CD8-positive, alpha-beta memory T cell (primary cell): ENCODE results near the gene ALPL. TPM values are rescaled to one million over a fixed set of nuclear protein-coding genes. Genes with fewer than 3 reads are reported as not detected.

Experiments used
- CTCF ChIA-PET: fragments of 350-600 bp; sonication (Branson Sonifier 250); formaldehyde crosslinking; loops from one replicate; lab custom pipeline; 2021; ENCODE audit warnings: antibody characterized with exemption; lab: Charles Lee
- POLR2A ChIA-PET: fragments of 350-600 bp; sonication (Branson Sonifier 250); formaldehyde crosslinking; loops from one replicate; lab custom pipeline; 2021; ENCODE audit warnings: antibody characterized with exemption; lab: Charles Lee
- DNase-seq, 5 donors: peaks; one replicate each; pipeline versions ENCODE4 v3.0.0 to v3.0.0-alpha.2; 2020 to 2022; ENCODE audit warnings: mixed read lengths in 1 of 5
- H3K27ac ChIP-seq: one replicate; pipeline ENCODE4 v1.7.0; 2013; ENCODE audit warnings: low read depth, mild to moderate bottlenecking, low read length, moderate library complexity
- H3K27me3 ChIP-seq: 2 replicates; pipeline ENCODE4 v1.7.0; 2013; ENCODE audit warnings: low read length, mild to moderate bottlenecking; ENCODE audit not compliant: insufficient read depth, poor library complexity, severe bottlenecking
- H3K36me3 ChIP-seq: 2 replicates; pipeline ENCODE4 v1.7.0; 2013; ENCODE audit warnings: mild to moderate bottlenecking, low read length, moderate library complexity; ENCODE audit not compliant: insufficient read depth
- H3K4me1 ChIP-seq: 2 replicates; pipeline ENCODE4 v1.7.0; 2013; ENCODE audit warnings: mild to moderate bottlenecking, low read length, moderate library complexity; ENCODE audit not compliant: insufficient read depth
- H3K4me3 ChIP-seq: 2 replicates; pipeline ENCODE4 v1.7.0; 2013; ENCODE audit warnings: mild to moderate bottlenecking, low read length
- H3K9me3 ChIP-seq: 2 replicates; pipeline ENCODE4 v1.7.0; 2013; ENCODE audit warnings: mild to moderate bottlenecking, low read length
- H3K27ac Mint-ChIP-seq, 8 donors: one replicate each; pipeline ENCODE4 v1.8.0; 2020 to 2021; ENCODE audit warnings: mixed read lengths in 8 of 8, mild to moderate bottlenecking in 6 of 8, inconsistent platforms in 3 of 8, moderate library complexity in 3 of 8
- H3K27me3 Mint-ChIP-seq, 2 donors: one replicate each; pipeline ENCODE4 v1.8.0; 2020 to 2021; ENCODE audit warnings: mixed read lengths in 2 of 2, mild to moderate bottlenecking in 1 of 2, moderate library complexity in 1 of 2
- H3K36me3 Mint-ChIP-seq, 3 donors: one replicate each; pipeline ENCODE4 v1.8.0; 2020 to 2021; ENCODE audit warnings: mixed read lengths in 3 of 3, inconsistent platforms in 1 of 3, mild to moderate bottlenecking in 1 of 3
- H3K4me1 Mint-ChIP-seq, 3 donors: one replicate each; pipeline ENCODE4 v1.8.0; 2020 to 2021; ENCODE audit warnings: mixed read lengths in 3 of 3, inconsistent platforms in 1 of 3, mild to moderate bottlenecking in 1 of 3
- H3K4me3 Mint-ChIP-seq, 7 donors: one replicate each; pipeline ENCODE4 v1.8.0; 2020 to 2021; ENCODE audit warnings: mixed read lengths in 7 of 7, mild to moderate bottlenecking in 6 of 7, moderate library complexity in 4 of 7, inconsistent platforms in 2 of 7
- H3K9me3 Mint-ChIP-seq, 5 donors: one replicate each; pipeline ENCODE4 v1.8.0; 2020 to 2022; ENCODE audit warnings: mixed read lengths in 5 of 5, mild to moderate bottlenecking in 3 of 5, moderate library complexity in 2 of 5, inconsistent platforms in 1 of 5
- polyA plus RNA-seq: library from polyadenylated mRNA; unstranded; fragments of 300-500 nt; fragmentation: Illumina TruSeq; gene quantifications from one replicate; pipeline ENCODE4 v1.2.3, GENCODE V29; 2021
- total RNA-seq, 2 experiments: library from RNA; stranded (reverse); gene quantifications; one replicate each; pipeline ENCODE4 v1.2.3, GENCODE V29; 2021

Gene ALPL
- total and polyA plus RNA-seq, 3 experiments from 2014 or later: not detected

GRCh38 chr1:21621761-21622436 lies 112.7 kb downstream of the ALPL start:
- Histone ChIP-seq H3K27me3 (no peaks in the 10 kb centered on the region), H3K4me3 (no peak overlapping the region), H3K9me3 (no peaks in the 10 kb centered on the region), H3K4me1 (no peaks in the 10 kb centered on the region), H3K27ac (no peak overlapping the region), H3K36me3 (no peaks in the 10 kb centered on the region)
- Mint-ChIP-seq H3K4me1 (peaks cover 5 to 13% (median 6%) of the 10 kb centered on the region in 3 donors), H3K27ac (no peak overlapping the region), H3K9me3 (no peaks in the 10 kb centered on the region), H3K36me3 (no peaks in the 10 kb centered on the region), H3K27me3 (peaks cover 19 to 38% of the 10 kb centered on the region in 2 donors), H3K4me3 (peak overlapping the region in 6 of 7 donors; percentile 38 to 81 (median 56))
- CTCF ChIA-PET: no interaction called here
- DNase-seq: no peak
- POLR2A ChIA-PET: no interaction called here

GRCh38 chr1:21622466-21623315 lies 113.5 kb downstream of the ALPL start:
- peak overlapping the region in 6 of 7 donors; percentile 47 to 79 (median 56) for H3K4me3 Mint-ChIP-seq
- POLR2A ChIA-PET: no interaction called here
- H3K36me3 ChIP-seq: no peaks in the 10 kb centered on the region
- H3K36me3 Mint-ChIP-seq: no peaks in the 10 kb centered on the region
- DNase-seq: peak in 2 of 5 donors; percentile 7 to 14
- no peaks in the 10 kb centered on the region for H3K4me1 ChIP-seq
- peaks cover 19 to 38% of the 10 kb centered on the region in 2 donors for H3K27me3 Mint-ChIP-seq
- no peak overlapping the region for H3K27ac ChIP-seq
- no peaks in the 10 kb centered on the region for H3K9me3 Mint-ChIP-seq
- no peaks in the 10 kb centered on the region for H3K9me3 ChIP-seq
- CTCF ChIA-PET: no interaction called here
- H3K27ac Mint-ChIP-seq: no peak overlapping the region
- H3K4me3 ChIP-seq: no peak overlapping the region
- H3K4me1 Mint-ChIP-seq: peaks cover 5 to 13% (median 6%) of the 10 kb centered on the region in 3 donors
- no peaks in the 10 kb centered on the region for H3K27me3 ChIP-seq

DNA sequence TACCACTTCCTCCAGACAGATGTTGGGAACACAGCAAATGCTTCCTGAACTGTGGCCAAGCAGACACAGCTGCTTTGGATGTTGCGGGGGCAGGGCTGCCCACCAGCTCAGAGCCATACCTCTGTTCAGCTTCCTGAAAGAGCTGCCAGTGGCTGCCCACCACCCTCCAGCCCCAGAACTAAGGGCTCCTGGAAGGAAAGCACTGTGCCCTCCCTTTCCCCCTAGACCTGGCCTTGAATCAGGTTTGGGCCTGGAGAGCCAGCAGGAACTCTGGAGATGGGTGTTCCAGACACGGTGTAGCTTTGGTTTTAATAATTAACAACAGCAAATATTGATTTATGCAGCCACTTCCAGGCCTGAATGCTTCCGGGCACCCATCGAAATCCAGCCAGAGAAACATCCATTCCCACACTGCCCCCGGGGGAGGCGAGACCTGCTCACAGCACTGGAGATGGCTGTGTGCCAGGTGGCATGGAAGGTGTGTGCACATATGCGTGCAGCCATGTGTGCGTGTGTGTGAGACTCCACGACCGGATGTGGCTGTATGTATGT lies 114.3 kb downstream of the ALPL start:
- Histone ChIP-seq H3K4me3 (no peak overlapping the region), H3K36me3 (no peaks in the 10 kb centered on the region), H3K9me3 (no peaks in the 10 kb centered on the region), H3K27me3 (no peaks in the 10 kb centered on the region), H3K4me1 (no peaks in the 10 kb centered on the region), H3K27ac (no peak overlapping the region)
- peaks cover 5 to 13% (median 6%) of the 10 kb centered on the region in 3 donors for H3K4me1 Mint-ChIP-seq
- no peaks in the 10 kb centered on the region for H3K9me3 Mint-ChIP-seq
- peaks cover 19 to 34% of the 10 kb centered on the region in 2 donors for H3K27me3 Mint-ChIP-seq
- no peak for DNase-seq
- H3K27ac Mint-ChIP-seq: peak overlapping the region in 1 of 8 donors; percentile 44
- POLR2A ChIA-PET: no interaction called here
- H3K4me3 Mint-ChIP-seq: no peak overlapping the region
- H3K36me3 Mint-ChIP-seq: no peaks in the 10 kb centered on the region
- CTCF ChIA-PET: interaction anchor here (0.6 kb wide), 1 partner anchor 13 kb away, joined by 4 read pairs; no protein-coding TSS in a partner anchor

DNA sequence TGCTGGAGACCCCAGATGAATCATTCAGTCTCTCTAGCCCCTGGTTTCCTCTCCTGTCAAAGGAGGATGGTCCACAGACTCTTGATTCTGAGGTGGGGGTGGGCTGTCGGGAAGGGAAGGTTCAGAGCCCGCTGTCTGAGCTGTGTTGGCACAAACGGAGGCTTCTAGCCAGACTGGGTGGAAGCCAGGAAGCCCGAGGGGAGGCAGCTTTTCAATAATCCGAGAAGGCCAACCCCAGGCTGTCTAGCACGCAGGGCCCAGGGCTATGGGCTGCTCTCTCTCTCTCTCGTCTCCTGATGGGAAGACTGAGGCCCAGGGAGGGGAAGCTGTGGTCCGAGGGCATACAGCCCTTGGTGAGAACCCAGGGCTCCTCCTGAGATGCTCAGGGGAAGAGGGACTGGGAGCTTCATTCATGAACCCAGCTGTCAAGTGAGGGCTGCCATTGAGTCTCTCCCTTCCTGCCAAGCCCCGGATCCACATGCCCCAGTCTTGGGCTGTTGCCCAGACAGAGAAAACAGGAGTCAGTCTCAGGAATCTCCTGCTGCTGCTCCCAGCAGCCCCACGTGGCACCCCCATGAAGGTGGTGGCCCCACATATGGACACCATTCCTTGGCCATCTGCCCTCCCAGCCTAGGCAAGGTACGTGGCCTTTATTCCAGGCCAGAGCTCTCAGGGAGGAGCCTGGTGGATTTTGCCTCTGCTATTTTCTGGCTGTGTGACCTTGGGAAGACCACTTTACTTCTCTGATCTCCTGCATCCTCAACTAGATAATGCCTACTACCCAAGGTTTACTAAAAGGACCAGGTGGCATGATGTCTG lies 115.6 kb downstream of the ALPL start:
- Histone ChIP-seq H3K27me3 (no peaks in the 10 kb centered on the region), H3K4me3 (no peak overlapping the region), H3K27ac (no peak overlapping the region), H3K9me3 (no peaks in the 10 kb centered on the region), H3K36me3 (no peaks in the 10 kb centered on the region), H3K4me1 (no peaks in the 10 kb centered on the region)
- Mint-ChIP-seq H3K36me3 (no peaks in the 10 kb centered on the region), H3K27ac (no peak overlapping the region), H3K27me3 (peaks cover 18 to 31% of the 10 kb centered on the region in 2 donors), H3K4me3 (no peak overlapping the region), H3K4me1 (peaks cover 5 to 13% (median 6%) of the 10 kb centered on the region in 3 donors), H3K9me3 (no peaks in the 10 kb centered on the region)
- DNase-seq: no peak
- ChIA-PET CTCF (no interaction called here), POLR2A (no interaction called here)

DNA sequence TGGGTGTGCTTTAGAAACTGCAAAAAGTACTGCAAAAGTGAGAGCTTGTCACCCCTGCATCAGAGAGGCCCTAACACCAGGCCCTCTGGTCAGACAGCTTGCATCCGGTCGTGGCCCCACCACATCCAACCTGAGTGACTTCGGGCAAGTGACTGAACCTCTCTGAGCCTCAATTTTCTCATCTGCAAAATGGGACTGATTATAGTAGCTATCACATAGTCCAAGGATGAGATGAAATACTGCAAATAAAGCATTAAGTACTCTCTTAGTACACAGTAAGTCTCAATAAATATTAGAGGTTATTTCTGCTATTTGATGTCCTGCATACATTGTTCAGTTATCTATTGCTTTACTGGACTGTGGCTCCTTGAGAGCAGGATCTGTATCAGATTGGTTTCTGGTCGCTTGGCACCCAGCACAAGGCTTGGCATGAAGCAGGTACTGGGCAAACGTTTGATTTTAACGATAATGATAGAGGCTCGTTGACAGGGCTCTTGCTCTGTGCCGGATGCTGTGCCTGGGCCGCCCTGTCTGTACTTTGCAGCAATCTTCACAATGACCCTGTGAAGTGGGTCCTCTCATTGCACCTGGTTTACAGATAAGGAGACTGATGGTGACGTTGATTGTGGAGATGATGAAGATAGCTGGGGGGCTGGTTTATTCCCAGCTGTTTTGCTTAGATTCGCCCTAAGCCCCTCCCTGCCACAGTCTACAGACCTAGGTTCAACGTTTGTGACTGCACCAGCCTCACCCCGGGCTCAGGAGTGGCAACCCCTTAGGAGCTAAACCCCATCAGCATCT lies 116.4 kb downstream of the ALPL start:
- Mint-ChIP-seq H3K4me3 (no peak overlapping the region), H3K9me3 (no peaks in the 10 kb centered on the region), H3K36me3 (no peaks in the 10 kb centered on the region), H3K4me1 (peaks cover 5 to 13% (median 6%) of the 10 kb centered on the region in 3 donors), H3K27ac (no peak overlapping the region), H3K27me3 (peaks cover 16 to 32% of the 10 kb centered on the region in 2 donors)
- no peak for DNase-seq
- H3K27ac ChIP-seq: no peak overlapping the region
- no peaks in the 10 kb centered on the region for H3K36me3 ChIP-seq
- H3K9me3 ChIP-seq: no peaks in the 10 kb centered on the region
- ChIA-PET POLR2A (no interaction called here), CTCF (no interaction called here)
- H3K4me3 ChIP-seq: no peak overlapping the region
- no peaks in the 10 kb centered on the region for H3K27me3 ChIP-seq
- no peaks in the 10 kb centered on the region for H3K4me1 ChIP-seq

- DNase-seq: no peak
- Histone ChIP-seq H3K4me1 (no peaks in the 10 kb centered on the region), H3K36me3 (no peaks in the 10 kb centered on the region), H3K9me3 (no peaks in the 10 kb centered on the region), H3K4me3 (no peak overlapping the region), H3K27me3 (no peaks in the 10 kb centered on the region), H3K27ac (no peak overlapping the region)
- H3K4me1 Mint-ChIP-seq: peaks cover 0 to 6% (median 2%) of the 10 kb centered on the region in 3 donors
- H3K27ac Mint-ChIP-seq: no peak overlapping the region
- CTCF ChIA-PET: no interaction called here
- H3K9me3 Mint-ChIP-seq: no peaks in the 10 kb centered on the region
- H3K36me3 Mint-ChIP-seq: no peaks in the 10 kb centered on the region
- no peak overlapping the region for H3K4me3 Mint-ChIP-seq
- POLR2A ChIA-PET: no interaction called here
- H3K27me3 Mint-ChIP-seq: peaks cover 7 to 27% of the 10 kb centered on the region in 2 donors
Observed at GRCh38 chr1:21626921-21627339, 117.7 kb downstream of the ALPL start.
